WTC11 (cell line): ENCODE data around the gene FOLR2.

ENCODE experiments used
- CTCF ChIP-seq: fragments of 200-600 bp; IDR thresholded peaks from 2 replicates; pipeline ENCODE4 v1.8.0; 2022; ENCODE audit warnings: antibody characterized with exemption
- MYBL2 ChIP-seq: sonication (generic); formaldehyde crosslinking; IDR thresholded peaks from 2 replicates; pipeline ENCODE4 v1.8.1; 2023; ENCODE audit warnings: mild to moderate bottlenecking, moderate library complexity, missing genetic modification reagents
- ZBTB21 ChIP-seq: sonication (generic); formaldehyde crosslinking; IDR thresholded peaks from 2 replicates; pipeline ENCODE4 v1.8.1; 2023; ENCODE audit warnings: mild to moderate bottlenecking, missing genetic modification reagents, borderline replicate concordance
- ZNF232 ChIP-seq: sonication (generic); formaldehyde crosslinking; IDR thresholded peaks from 2 replicates; pipeline ENCODE4 v1.8.0; 2022; ENCODE audit warnings: mild to moderate bottlenecking, missing genetic modification reagents
- ZNF671 ChIP-seq: fragments of 250-450 bp; sonication (Bioruptor Pico); IDR thresholded peaks from 2 replicates; pipeline ENCODE4 v1.8.0; 2021; ENCODE audit warnings: mild to moderate bottlenecking
- TF ChIP-seq, protein P1 (sequence below): sonication (generic); formaldehyde crosslinking; IDR thresholded peaks from 2 replicates; pipeline ENCODE4 v1.8.1; 2023; ENCODE audit warnings: mild to moderate bottlenecking, missing genetic modification reagents, moderate library complexity
- TF ChIP-seq, protein P2 (sequence below): sonication (generic); formaldehyde crosslinking; IDR thresholded peaks from 2 replicates; pipeline ENCODE4 v1.8.1; 2022; ENCODE audit warnings: missing genetic modification reagents, borderline replicate concordance

- TF ChIP-seq ZNF671 (CRISPR knock-in tag), result no peak
- no peak for TF ChIP-seq CTCF
- no peak for TF ChIP-seq MYBL2 (CRISPR knock-in tag)
- TF ChIP-seq, protein P1, sequence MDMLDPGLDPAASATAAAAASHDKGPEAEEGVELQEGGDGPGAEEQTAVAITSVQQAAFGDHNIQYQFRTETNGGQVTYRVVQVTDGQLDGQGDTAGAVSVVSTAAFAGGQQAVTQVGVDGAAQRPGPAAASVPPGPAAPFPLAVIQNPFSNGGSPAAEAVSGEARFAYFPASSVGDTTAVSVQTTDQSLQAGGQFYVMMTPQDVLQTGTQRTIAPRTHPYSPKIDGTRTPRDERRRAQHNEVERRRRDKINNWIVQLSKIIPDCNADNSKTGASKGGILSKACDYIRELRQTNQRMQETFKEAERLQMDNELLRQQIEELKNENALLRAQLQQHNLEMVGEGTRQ (CRISPR knock-in tag), result no peak
- no peak for TF ChIP-seq ZBTB21
- TF ChIP-seq ZNF232 (CRISPR knock-in tag), result no peak
- TF ChIP-seq, protein P2, sequence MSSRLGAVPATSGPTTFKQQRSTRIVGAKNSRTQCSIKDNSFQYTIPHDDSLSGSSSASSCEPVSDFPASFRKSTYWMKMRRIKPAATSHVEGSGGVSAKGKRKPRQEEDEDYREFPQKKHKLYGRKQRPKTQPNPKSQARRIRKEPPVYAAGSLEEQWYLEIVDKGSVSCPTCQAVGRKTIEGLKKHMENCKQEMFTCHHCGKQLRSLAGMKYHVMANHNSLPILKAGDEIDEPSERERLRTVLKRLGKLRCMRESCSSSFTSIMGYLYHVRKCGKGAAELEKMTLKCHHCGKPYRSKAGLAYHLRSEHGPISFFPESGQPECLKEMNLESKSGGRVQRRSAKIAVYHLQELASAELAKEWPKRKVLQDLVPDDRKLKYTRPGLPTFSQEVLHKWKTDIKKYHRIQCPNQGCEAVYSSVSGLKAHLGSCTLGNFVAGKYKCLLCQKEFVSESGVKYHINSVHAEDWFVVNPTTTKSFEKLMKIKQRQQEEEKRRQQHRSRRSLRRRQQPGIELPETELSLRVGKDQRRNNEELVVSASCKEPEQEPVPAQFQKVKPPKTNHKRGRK (CRISPR knock-in tag), result no peak
Observed at GRCh38 chr11:72202571-72202970, 14.0 kb upstream of the FOLR2 start.
